SK-N-MC (cell line): ENCODE results near the gene FAM177A1.
A peak's percentile ranks its signal among the peaks of the same experiment; 100 is the strongest.

Source experiments
- DNase-seq: peaks from one replicate; pipeline ENCODE4 v3.0.0-alpha.2; 2011; ENCODE audit warnings: low read depth, low spot score
- H3K27ac ChIP-seq: fragments of 200-600 bp; sonication (generic); 2 replicates; pipeline ENCODE4 v1.5.1; 2016; ENCODE audit warnings: mixed run types
- H3K36me3 ChIP-seq: fragments of 200-600 bp; sonication (generic); 2 replicates; pipeline ENCODE4 v1.6.1; 2017; ENCODE audit warnings: antibody characterized with exemption, low read length, mixed read lengths; ENCODE audit not compliant: insufficient read depth
- H3K4me3 ChIP-seq: fragments of 200-600 bp; sonication (generic); 2 replicates; pipeline ENCODE4 v1.5.1; 2016
- H3K9ac ChIP-seq: fragments of 200-600 bp; sonication (generic); 2 replicates; pipeline ENCODE4 v1.8.0; 2017; ENCODE audit warnings: mixed run types, mixed read lengths; ENCODE audit not compliant: insufficient read length
- H3K9me3 ChIP-seq: fragments of 200-600 bp; sonication (generic); 2 replicates; pipeline ENCODE4 v1.6.1; 2017; ENCODE audit warnings: low read depth, mild to moderate bottlenecking, antibody characterized with exemption, low read length, moderate library complexity, mixed read lengths
- EZH2 ChIP-seq: fragments of 200-600 bp; sonication (generic); IDR thresholded peaks from one replicate; pipeline ENCODE4 v1.6.1; 2017; ENCODE audit warnings: antibody characterized with exemption
- FOXP2 ChIP-seq: optimal IDR thresholded peaks from 2 replicates; pipeline ENCODE3; 2011; ENCODE audit warnings: mild to moderate bottlenecking, moderate library complexity; ENCODE audit not compliant: insufficient read depth; ENCODE audit errors: extremely low read length, control extremely low read depth
- POLR2AphosphoS5 ChIP-seq: IDR thresholded peaks from 2 replicates; pipeline ENCODE4 v1.6.1; 2012; ENCODE audit warnings: mild to moderate bottlenecking, low read depth, low read length, borderline replicate concordance

Gene FAM177A1, protein sequence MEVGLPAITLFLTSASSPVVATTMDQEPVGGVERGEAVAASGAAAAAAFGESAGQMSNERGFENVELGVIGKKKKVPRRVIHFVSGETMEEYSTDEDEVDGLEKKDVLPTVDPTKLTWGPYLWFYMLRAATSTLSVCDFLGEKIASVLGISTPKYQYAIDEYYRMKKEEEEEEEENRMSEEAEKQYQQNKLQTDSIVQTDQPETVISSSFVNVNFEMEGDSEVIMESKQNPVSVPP

GRCh38 chr14:35046048-35046750 is at the start of gene FAM177A1:
TSS of gene FAM177A1 (plus strand) at chr14:35046272. CDS start at chr14:35046464, 192 bp downstream.
- peak within 1 kb of the TSS; percentile 89 for H3K9ac ChIP-seq
- DNase-seq = no peak
- H3K9me3 ChIP-seq = no peaks in the 10 kb centered on the region
- TF ChIP-seq FOXP2 (peak; percentile 59), EZH2 (no peak), POLR2AphosphoS5 (peak; percentile 89)
- peak within 1 kb of the TSS; percentile 95 for H3K4me3 ChIP-seq
- peak within 1 kb of the TSS; percentile 77; the same call in 1 of the 2 replicates for H3K27ac ChIP-seq
- H3K36me3 ChIP-seq = no peaks in the 10 kb centered on the region

- H3K9me3 ChIP-seq = no peaks in the 10 kb centered on the region
- H3K9ac ChIP-seq = peak overlapping the region; percentile 52
- peaks cover 5% of the 10 kb centered on the region for H3K36me3 ChIP-seq
- H3K27ac ChIP-seq = peak overlapping the region; percentile 29
- TF ChIP-seq POLR2AphosphoS5 = no peak
- no peak overlapping the region for H3K4me3 ChIP-seq
- DNase-seq = no peak
These were observed 48.3 kb upstream of the FAM177A1 start for GRCh38 chr14:34997762-34998161.

GRCh38 chr14:34999500-34999899 is 46.6 kb upstream of the FAM177A1 start:
- Histone ChIP-seq H3K27ac (peak overlapping the region; percentile 4; the same call in 1 of the 2 replicates), H3K9me3 (no peaks in the 10 kb centered on the region)

GRCh38 chr14:35001621-35002020 is 44.5 kb upstream of the FAM177A1 start:
- Histone ChIP-seq H3K27ac (no peak overlapping the region), H3K9ac (no peak overlapping the region), H3K9me3 (no peaks in the 10 kb centered on the region), H3K4me3 (no peak overlapping the region), H3K36me3 (peaks cover 5% of the 10 kb centered on the region)
- DNase-seq = no peak
- no peak for TF ChIP-seq EZH2
- TF ChIP-seq FOXP2 = no peak
- no peak for TF ChIP-seq POLR2AphosphoS5

More at GRCh38 chr14:34999500-34999899, 46.6 kb upstream of the FAM177A1 start:
- Histone ChIP-seq H3K36me3 (peaks cover 5% of the 10 kb centered on the region), H3K4me3 (no peak overlapping the region), H3K9ac (no peak overlapping the region)
- DNase-seq = no peak
- TF ChIP-seq POLR2AphosphoS5 (no peak), FOXP2 (no peak), EZH2 (no peak)

- DNase-seq = no peak
- Histone ChIP-seq H3K9me3 (no peaks in the 10 kb centered on the region), H3K9ac (no peak overlapping the region), H3K4me3 (no peak overlapping the region), H3K27ac (no peak overlapping the region), H3K36me3 (peaks cover 5% of the 10 kb centered on the region)
- no peak for TF ChIP-seq POLR2AphosphoS5
- no peak for TF ChIP-seq EZH2
- TF ChIP-seq FOXP2 = no peak
These were observed 41.2 kb upstream of the FAM177A1 start for GRCh38 chr14:35004839-35005238.

DNA sequence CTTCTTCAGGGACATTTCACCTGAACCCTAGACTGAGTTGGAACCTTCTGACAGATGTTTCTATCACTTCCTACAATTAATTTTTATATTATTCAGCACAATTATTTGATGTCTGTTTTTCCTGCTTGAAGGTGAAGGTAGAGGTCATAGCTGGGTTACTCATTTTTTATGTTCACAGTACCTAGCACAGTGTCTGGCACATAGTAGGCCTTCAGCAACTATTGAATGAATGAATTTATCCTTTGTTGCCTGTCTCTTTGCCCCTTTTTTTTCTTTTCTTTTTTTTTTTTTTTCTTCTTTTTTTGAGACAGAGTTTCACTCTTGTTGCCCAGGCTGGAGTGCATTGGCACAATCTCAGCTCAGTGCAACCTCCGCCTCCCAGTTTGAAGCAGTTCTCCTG is 29.5 kb upstream of the FAM177A1 start:
- Histone ChIP-seq H3K4me3 (no peak overlapping the region), H3K9ac (no peak overlapping the region), H3K9me3 (no peaks in the 10 kb centered on the region), H3K36me3 (peaks cover 54% of the 10 kb centered on the region), H3K27ac (no peak overlapping the region)
- DNase-seq = no peak
- no peak for TF ChIP-seq EZH2
- no peak for TF ChIP-seq POLR2AphosphoS5
- TF ChIP-seq FOXP2 = no peak

DNA sequence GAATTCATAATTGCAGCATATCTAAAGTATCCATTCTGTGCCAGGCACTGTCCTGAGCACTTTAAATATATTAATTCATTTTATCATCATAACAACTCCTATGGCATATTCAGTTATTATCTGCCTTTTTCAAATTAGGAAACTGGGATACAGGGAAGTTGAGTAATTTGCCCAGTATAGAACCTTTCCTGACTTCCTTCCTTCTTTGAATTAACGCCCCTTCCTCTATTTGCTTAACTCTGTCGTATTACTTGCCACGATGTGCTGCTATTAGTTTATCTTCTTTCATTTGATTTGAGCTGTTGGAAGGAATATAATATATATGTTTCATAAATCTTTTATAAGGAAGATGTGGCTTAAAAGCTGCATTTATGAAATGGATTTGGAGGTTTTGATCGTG is 25.4 kb upstream of the FAM177A1 start:
- Histone ChIP-seq H3K36me3 (peaks cover 50% of the 10 kb centered on the region), H3K4me3 (no peak overlapping the region), H3K27ac (no peak overlapping the region), H3K9me3 (no peaks in the 10 kb centered on the region), H3K9ac (no peak overlapping the region)
- no peak for DNase-seq
- TF ChIP-seq FOXP2 (no peak), POLR2AphosphoS5 (no peak), EZH2 (no peak)

DNA sequence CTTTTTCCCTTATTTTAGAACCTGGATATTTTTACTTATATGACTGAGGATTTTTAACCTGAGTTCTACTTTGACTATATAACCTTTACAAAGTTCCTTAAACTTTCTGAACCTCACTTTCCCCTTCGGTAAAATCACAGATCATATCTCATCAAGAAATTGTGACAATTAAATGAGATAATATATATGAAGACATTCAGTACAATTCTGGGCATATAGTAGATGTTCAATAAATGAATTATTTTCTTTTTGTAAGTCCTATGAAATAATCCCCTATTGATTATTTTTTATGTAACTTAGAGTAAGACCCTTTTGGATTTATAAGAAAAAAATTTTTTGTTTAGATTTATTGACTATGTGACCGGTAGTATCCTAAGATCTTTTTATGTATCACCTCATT is 17.6 kb upstream of the FAM177A1 start:
- no peak overlapping the region for H3K4me3 ChIP-seq
- DNase-seq = no peak
- H3K36me3 ChIP-seq = peaks cover 59% of the 10 kb centered on the region
- H3K27ac ChIP-seq = no peak overlapping the region
- no peaks in the 10 kb centered on the region for H3K9me3 ChIP-seq
- no peak overlapping the region for H3K9ac ChIP-seq
- TF ChIP-seq EZH2 = no peak
- no peak for TF ChIP-seq POLR2AphosphoS5
- no peak for TF ChIP-seq FOXP2

DNA sequence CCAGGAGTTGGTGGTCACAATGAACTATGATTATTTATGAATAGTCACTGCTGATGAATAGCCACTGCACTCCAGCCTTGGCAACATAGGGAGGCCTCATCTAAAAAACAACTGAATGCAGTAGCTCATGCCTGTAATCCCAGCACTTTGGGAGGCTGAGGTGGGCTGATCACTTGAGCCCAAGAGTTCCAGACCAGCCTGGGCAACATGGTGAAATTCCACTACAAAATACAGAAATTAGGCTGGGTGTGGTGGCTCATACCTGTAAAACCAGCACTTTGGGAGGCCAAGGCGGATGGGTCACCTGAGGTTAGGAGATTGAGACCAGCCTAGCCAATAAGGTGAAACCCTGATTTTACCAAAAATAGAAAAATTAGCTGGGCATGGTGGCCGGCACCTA is 13.5 kb upstream of the FAM177A1 start:
- Histone ChIP-seq H3K36me3 (peaks cover 43% of the 10 kb centered on the region), H3K9me3 (no peaks in the 10 kb centered on the region; the same call in 1 of the 2 replicates), H3K27ac (no peak overlapping the region), H3K9ac (no peak overlapping the region), H3K4me3 (no peak overlapping the region)
- TF ChIP-seq EZH2 = no peak
- TF ChIP-seq FOXP2 = no peak
- no peak for TF ChIP-seq POLR2AphosphoS5
- no peak for DNase-seq
